Activated T-helper 1 cell treated with anti-CD3 and anti-CD28 coated beads, Interleukin-12 subunit alpha, Interleukin-12 subunit beta, Interleukin-2, Interleukin-4 antibody, amounts not matched to agents 30 ng/mL and 10 ng/mL and 1 ng/mL, durations not matched to agents 14 hours and 24 hours and 36 hours (primary cell): ENCODE data around the gene KIAA1614. TPM values are rescaled to one million over a fixed set of nuclear protein-coding genes. Genes with fewer than 3 reads are reported as not detected.

Experiments used
- DNase-seq: peaks from one replicate; pipeline ENCODE4 v3.0.0; 2021; ENCODE audit warnings: low spot score
- H3K27ac Mint-ChIP-seq: one replicate; pipeline ENCODE4 v1.8.0; 2021; ENCODE audit warnings: mild to moderate bottlenecking, mixed read lengths
- H3K27me3 Mint-ChIP-seq: one replicate; pipeline ENCODE4 v1.8.0; 2022; ENCODE audit warnings: mild to moderate bottlenecking, moderate library complexity, mixed read lengths; ENCODE audit not compliant: insufficient read depth
- H3K36me3 Mint-ChIP-seq: one replicate; pipeline ENCODE4 v1.8.0; 2021; ENCODE audit warnings: low read depth, mixed read lengths
- H3K4me1 Mint-ChIP-seq: one replicate; pipeline ENCODE4 v1.8.0; 2021; ENCODE audit warnings: low read depth, mixed read lengths
- H3K4me3 Mint-ChIP-seq: one replicate; pipeline ENCODE4 v1.8.0; 2021; ENCODE audit warnings: mild to moderate bottlenecking, moderate library complexity, mixed read lengths
- H3K9me3 Mint-ChIP-seq: one replicate; pipeline ENCODE4 v1.8.0; 2021; ENCODE audit warnings: mixed read lengths
- intact Hi-C: fragments of 100-400 bp; cut with micrococcal nuclease; formaldehyde crosslinking; loops from one replicate; pipeline ENCODE4 v1.15.1; 2024
- total RNA-seq: library from RNA; stranded (reverse); gene quantifications from 2 replicates; pipeline ENCODE4 v1.2.3, GENCODE V29; 2022

Gene KIAA1614
- total RNA-seq, 1 donor from 2014 or later, result 0.16 TPM

GRCh38 chr1:180970333-180971079 is 57.8 kb downstream of the KIAA1614 start:
- H3K27ac Mint-ChIP-seq, result no peak overlapping the region
- H3K4me3 Mint-ChIP-seq, result no peak overlapping the region
- H3K9me3 Mint-ChIP-seq, result no peaks in the 10 kb centered on the region
- peaks cover 22% of the 10 kb centered on the region for H3K4me1 Mint-ChIP-seq
- no peak for DNase-seq
- no peaks in the 10 kb centered on the region for H3K27me3 Mint-ChIP-seq
- H3K36me3 Mint-ChIP-seq, result peaks cover 58% of the 10 kb centered on the region
- intact Hi-C loops, result no loop called here

- Mint-ChIP-seq H3K4me3 (no peak overlapping the region), H3K9me3 (no peaks in the 10 kb centered on the region)
- intact Hi-C loops, result no loop called here
Observed at GRCh38 chr1:180971273-180971997, 58.7 kb downstream of the KIAA1614 start.

GRCh38 chr1:180973369-180973768 is 60.7 kb downstream of the KIAA1614 start:
- H3K36me3 Mint-ChIP-seq, result peaks cover 65% of the 10 kb centered on the region
- peaks cover 33% of the 10 kb centered on the region for H3K4me1 Mint-ChIP-seq
- no peaks in the 10 kb centered on the region for H3K27me3 Mint-ChIP-seq
- H3K9me3 Mint-ChIP-seq, result no peaks in the 10 kb centered on the region
- DNase-seq, result no peak
- H3K4me3 Mint-ChIP-seq, result no peak overlapping the region
- intact Hi-C loops, result no loop called here
- H3K27ac Mint-ChIP-seq, result no peak overlapping the region

More at GRCh38 chr1:180971273-180971997, 58.7 kb downstream of the KIAA1614 start:
- Mint-ChIP-seq H3K4me1 (peaks cover 27% of the 10 kb centered on the region), H3K27me3 (no peaks in the 10 kb centered on the region), H3K36me3 (peaks cover 62% of the 10 kb centered on the region), H3K27ac (peak overlapping the region; percentile 64)
- DNase-seq, result no peak

DNA sequence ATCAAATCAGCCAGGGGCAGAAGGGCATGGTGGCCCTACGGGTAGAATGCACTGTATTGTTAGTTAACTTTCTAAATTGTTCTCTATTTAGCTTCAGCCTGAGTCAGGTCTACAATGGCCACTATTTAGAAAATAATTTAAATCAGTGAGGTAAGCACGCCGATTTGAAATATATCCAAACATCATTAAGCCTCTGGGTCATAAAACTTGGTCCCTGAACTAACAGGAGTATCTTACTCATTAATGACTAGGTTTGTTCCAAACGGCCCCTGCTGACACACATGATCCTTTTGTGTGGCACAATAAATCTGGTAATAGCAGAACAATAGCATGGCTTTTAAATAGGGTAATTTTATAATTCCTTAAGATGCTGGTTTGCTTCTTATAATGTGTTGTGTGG is 61.5 kb downstream of the KIAA1614 start:
- H3K27ac Mint-ChIP-seq, result no peak overlapping the region

GRCh38 chr1:180975551-180975950 is 62.9 kb downstream of the KIAA1614 start:
- no peaks in the 10 kb centered on the region for H3K27me3 Mint-ChIP-seq
- H3K4me1 Mint-ChIP-seq, result peaks cover 32% of the 10 kb centered on the region
- H3K9me3 Mint-ChIP-seq, result no peaks in the 10 kb centered on the region
- H3K4me3 Mint-ChIP-seq, result no peak overlapping the region
- DNase-seq, result no peak
- H3K36me3 Mint-ChIP-seq, result peaks cover 66% of the 10 kb centered on the region
- intact Hi-C loops, result no loop called here
- H3K27ac Mint-ChIP-seq, result no peak overlapping the region

More for the DNA sequence above, 61.5 kb downstream of the KIAA1614 start:
- Mint-ChIP-seq H3K4me3 (no peak overlapping the region), H3K4me1 (peaks cover 33% of the 10 kb centered on the region), H3K27me3 (no peaks in the 10 kb centered on the region), H3K36me3 (peaks cover 67% of the 10 kb centered on the region), H3K9me3 (no peaks in the 10 kb centered on the region)
- intact Hi-C loops, result no loop called here
- no peak for DNase-seq

DNA sequence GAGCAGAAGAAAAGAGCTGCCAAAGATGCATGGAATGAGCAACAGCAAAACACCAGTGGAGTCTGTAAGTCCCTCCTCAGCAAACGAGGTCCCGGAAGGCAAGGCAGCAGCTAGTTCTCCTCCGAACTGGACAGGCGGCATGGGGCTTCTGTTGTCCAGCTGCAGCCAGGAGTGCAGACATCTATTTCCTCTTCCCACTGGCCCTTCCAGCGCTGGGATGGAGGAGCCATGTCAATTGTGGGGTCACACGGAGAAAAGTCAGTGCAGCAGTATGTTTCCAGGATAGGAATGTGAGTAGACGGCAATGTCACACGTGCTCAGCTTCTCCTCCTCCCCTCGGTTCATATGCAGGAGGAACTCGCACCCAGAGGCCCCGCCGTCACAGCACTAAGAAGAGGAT is 63.5 kb downstream of the KIAA1614 start:
- intact Hi-C loops, result no loop called here
- H3K4me1 Mint-ChIP-seq, result peaks cover 33% of the 10 kb centered on the region
- no peaks in the 10 kb centered on the region for H3K9me3 Mint-ChIP-seq
- H3K36me3 Mint-ChIP-seq, result peaks cover 64% of the 10 kb centered on the region
- H3K4me3 Mint-ChIP-seq, result no peak overlapping the region
- H3K27me3 Mint-ChIP-seq, result no peaks in the 10 kb centered on the region
- peak overlapping the region; percentile 63 for H3K27ac Mint-ChIP-seq
- DNase-seq, result no peak

DNA sequence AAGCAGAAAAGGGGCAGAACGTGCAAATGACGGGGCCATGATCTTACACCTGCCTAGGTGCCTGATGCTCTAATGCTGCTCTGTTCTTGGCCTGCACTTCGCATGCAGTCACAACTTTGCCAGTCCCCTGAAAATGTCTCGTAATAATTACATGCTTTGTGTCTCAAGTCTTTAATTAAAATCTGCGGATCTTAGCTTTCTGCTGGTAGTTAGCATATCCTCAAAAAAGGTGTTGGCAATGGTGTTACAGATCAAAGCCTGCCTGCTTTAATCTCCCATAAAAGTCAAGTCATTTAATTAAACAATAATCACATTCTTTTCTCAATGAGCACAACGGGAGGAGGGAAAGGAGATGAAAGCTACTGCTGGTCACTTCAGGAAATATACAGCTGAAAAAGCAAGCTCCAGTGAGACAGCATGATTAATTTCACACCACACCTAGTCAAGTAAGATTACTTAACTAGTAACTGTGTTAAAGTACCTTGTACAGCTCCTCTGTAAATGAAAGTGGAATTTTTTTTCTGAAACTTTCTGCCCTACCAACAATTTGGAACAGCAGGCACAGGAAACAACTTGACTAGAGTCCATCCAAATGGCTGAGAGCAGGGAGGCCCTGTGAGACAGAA is 64.1 kb downstream of the KIAA1614 start:
- H3K9me3 Mint-ChIP-seq, result no peaks in the 10 kb centered on the region
- no peak overlapping the region for H3K27ac Mint-ChIP-seq
- H3K4me3 Mint-ChIP-seq, result no peak overlapping the region
- H3K27me3 Mint-ChIP-seq, result no peaks in the 10 kb centered on the region
- H3K4me1 Mint-ChIP-seq, result peaks cover 40% of the 10 kb centered on the region
- no peak for DNase-seq
- H3K36me3 Mint-ChIP-seq, result peaks cover 64% of the 10 kb centered on the region
- intact Hi-C loops, result no loop called here

DNA sequence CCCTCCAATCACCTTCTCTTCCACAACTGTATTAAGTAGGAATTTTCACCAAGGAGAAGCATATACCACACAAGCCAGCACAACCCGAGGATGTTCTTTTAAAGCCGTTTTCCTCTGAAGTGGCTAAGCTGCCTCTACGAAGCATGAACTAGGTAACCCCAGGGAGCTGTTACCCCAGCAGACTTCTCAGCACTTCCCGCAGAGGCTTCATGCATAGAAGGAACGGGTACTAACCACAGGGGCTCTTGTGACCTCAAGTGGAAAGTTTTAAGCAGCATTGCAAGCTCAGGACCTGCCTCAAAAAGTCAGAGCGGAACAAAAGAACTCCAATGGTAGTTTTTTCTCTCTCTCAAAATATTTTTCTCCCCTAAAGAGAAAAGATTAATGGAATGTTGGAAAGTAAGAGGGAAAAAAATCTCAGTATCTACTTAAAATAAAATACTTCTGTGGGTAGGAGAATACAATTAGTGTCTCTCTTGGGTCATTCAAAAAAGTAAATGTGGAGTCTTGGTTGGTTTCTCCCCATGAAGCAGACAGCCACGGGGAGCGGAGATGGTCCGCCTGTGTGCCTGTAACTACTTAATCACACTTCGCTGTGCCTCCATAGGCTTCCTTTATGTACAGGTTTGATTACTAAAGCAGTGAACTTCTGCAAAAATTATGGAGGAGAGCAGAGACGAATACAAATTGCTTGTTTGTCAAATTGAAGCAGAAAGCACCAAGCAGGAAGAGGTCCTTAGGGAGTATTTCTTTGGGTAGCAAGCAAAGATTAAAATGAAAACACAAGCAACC is 69.1 kb downstream of the KIAA1614 start:
- peaks cover 50% of the 10 kb centered on the region for H3K36me3 Mint-ChIP-seq
- peak overlapping the region; percentile 61 for H3K4me3 Mint-ChIP-seq

DNA sequence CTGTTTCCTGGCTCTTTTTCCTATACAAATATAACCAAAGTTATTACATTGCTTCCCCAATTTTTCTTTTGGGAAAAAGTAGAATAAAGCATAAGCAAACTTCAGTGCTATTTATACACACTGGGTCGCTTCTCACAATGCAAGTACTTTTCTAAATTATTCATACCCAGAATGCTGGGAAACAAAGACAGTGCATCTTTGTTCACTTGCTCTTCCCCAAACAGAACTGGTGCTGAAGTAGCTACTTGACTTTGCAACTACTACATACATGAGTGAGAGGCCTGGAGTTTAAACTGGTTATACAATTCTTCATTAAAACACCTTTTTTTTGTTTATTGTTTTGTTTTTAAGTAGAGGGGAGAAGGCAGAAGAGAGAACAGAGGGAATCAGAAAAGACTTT is 69.7 kb downstream of the KIAA1614 start:
- H3K36me3 Mint-ChIP-seq, result peaks cover 52% of the 10 kb centered on the region
- H3K9me3 Mint-ChIP-seq, result no peaks in the 10 kb centered on the region
- peaks cover 34% of the 10 kb centered on the region for H3K4me1 Mint-ChIP-seq
- H3K27ac Mint-ChIP-seq, result no peak overlapping the region
- peak overlapping the region; percentile 61 for H3K4me3 Mint-ChIP-seq
- DNase-seq, result no peak
- no peaks in the 10 kb centered on the region for H3K27me3 Mint-ChIP-seq
- intact Hi-C loops, result loop anchor here (1.0 to 5.0 kb wide), 5 partner anchors 39 to 479 kb away; partner anchors contain the start of gene KIAA1614

More for the DNA sequence above, 69.1 kb downstream of the KIAA1614 start:
- intact Hi-C loops, result loop anchor here (1.0 to 5.0 kb wide), 9 partner anchors 13 to 478 kb away; partner anchors contain the start of gene KIAA1614
- no peaks in the 10 kb centered on the region for H3K27me3 Mint-ChIP-seq
- peak overlapping the region; percentile 37 for H3K27ac Mint-ChIP-seq
- peak; percentile 62 for DNase-seq
- peaks cover 35% of the 10 kb centered on the region for H3K4me1 Mint-ChIP-seq
- H3K9me3 Mint-ChIP-seq, result no peaks in the 10 kb centered on the region

DNA sequence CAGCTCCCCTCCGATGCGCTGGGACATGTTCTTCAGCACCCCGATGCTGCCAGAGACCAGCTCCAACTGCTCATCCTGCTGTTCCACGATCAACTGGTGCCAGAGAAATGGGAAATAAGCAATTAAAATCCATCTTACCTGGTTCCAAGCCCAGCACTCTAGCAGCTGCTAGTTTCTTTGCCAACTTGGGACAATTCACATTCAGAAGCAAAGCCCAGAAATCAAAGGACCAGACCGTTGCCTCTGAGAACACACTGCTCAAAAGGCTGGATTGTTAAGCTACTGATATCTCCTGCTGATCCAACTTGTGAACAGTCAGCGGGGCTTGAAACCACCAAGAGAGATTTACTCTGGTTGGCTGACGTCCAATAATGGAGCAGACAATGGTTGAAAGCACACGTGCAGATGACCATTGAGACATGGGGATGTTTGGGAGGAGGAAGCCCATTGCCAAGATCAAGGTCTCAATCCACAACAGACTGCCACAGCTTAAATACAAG is 75.6 kb downstream of the KIAA1614 start:
- intact Hi-C loops, result no loop called here
- Mint-ChIP-seq H3K27ac (no peak overlapping the region), H3K27me3 (no peaks in the 10 kb centered on the region), H3K36me3 (peaks cover 52% of the 10 kb centered on the region), H3K9me3 (no peaks in the 10 kb centered on the region), H3K4me1 (peaks cover 11% of the 10 kb centered on the region), H3K4me3 (no peak overlapping the region)
- no peak for DNase-seq

DNA sequence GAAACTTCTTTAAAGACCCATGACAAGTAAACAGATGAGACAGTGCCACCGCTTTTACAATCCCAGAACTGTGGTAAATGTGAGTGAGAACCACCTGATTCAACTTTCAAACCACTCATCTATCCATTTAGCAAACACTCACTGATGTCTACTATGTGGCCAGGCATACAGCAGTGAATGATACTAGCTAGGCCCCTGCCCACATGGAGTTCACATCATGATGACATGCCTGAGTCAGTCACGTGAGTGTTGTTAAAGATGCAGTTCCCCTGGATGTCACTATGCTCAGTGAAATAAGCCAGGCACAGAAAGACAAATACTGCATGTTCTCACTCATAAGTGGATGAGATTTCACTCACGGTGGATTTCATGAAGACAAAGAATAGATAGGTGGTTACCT is 81.6 kb downstream of the KIAA1614 start:
- intact Hi-C loops, result loop anchor here (2.0 kb wide), 1 partner anchor 13 kb away; no protein-coding TSS in a partner anchor
- Mint-ChIP-seq H3K27me3 (no peaks in the 10 kb centered on the region), H3K4me3 (no peak overlapping the region), H3K4me1 (peaks cover 13% of the 10 kb centered on the region), H3K27ac (no peak overlapping the region), H3K36me3 (peaks cover 30% of the 10 kb centered on the region), H3K9me3 (no peaks in the 10 kb centered on the region)
- DNase-seq, result no peak

DNA sequence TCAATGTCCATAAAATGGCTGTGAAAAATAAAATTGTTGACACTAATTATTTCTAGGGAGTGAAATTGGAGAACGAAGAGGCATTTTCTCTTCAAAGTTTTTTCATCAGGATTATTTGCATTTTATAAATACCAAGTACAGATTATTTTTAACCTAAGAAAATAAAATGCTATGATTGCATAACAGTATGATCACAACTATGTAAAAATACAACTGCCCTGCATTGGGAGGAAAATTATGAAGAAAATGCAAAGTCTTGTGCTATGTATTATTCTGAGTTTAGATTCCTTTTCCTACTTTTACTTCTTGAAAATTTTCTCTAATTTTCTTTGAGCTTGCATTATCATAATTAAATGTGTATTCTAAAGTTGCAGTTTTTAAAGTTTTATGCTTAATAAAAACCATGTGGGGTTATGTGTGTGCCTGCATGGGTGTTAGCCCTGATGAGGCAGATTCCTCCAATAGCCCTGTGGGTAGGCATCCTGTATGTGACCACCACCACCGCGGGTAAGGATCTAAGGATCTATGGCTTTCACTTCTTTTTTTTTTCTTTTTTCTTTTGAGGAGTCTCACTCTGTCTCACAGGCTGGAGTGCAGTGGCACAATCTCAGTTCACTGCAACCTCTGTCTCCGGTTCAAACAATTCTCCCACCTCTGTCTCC is 85.3 kb downstream of the KIAA1614 start:
- DNase-seq, result no peak
- Mint-ChIP-seq H3K27me3 (no peaks in the 10 kb centered on the region), H3K36me3 (peaks cover 28% of the 10 kb centered on the region), H3K4me3 (no peak overlapping the region), H3K9me3 (no peaks in the 10 kb centered on the region), H3K4me1 (peaks cover 12% of the 10 kb centered on the region), H3K27ac (no peak overlapping the region)
- intact Hi-C loops, result no loop called here
